Measurements from ENCODE around the gene SGK2.
"Not testable (repeated sequence)": the region's sequence is repeated elsewhere in the genome, so short reads cannot be mapped to it uniquely, and the experiment has no call there.

SGK2 gene

GRCh38 chr20:43603124-43603523 lies 44.3 kb downstream of the SGK2 start:
- no peak for DNase-seq (ENCODE audit: low read depth)

GRCh38 chr20:43605715-43606114 lies 46.9 kb downstream of the SGK2 start:
- no peak for DNase-seq (ENCODE audit: low read depth)

- not testable (repeated sequence) for DNase-seq (ENCODE audit: low read depth)
These were observed 48.5 kb downstream of the SGK2 start for GRCh38 chr20:43607278-43607677.

GRCh38 chr20:43631598-43631997 lies 72.8 kb downstream of the SGK2 start:
- DNase-seq (ENCODE audit: low read depth), result no peak

Data from HS-5 (cell line).